HEK293 (cell line): Measurements from ENCODE around the gene KRTAP1-1.
"Not testable (repeated sequence)": the region's sequence is repeated elsewhere in the genome, so short reads cannot be mapped to it uniquely, and the experiment has no call there.

Source experiments
- CTCF ChIA-PET: fragments of 350-600 bp; formaldehyde crosslinking; extraction: SDS; loops from one replicate; lab custom pipeline; 2021; ENCODE audit warnings: antibody characterized with exemption; lab: Yijun Ruan, JAX
- POLR2A ChIA-PET: fragments of 300-600 bp; formaldehyde crosslinking; extraction: SDS; loops from one replicate; lab custom pipeline; 2020; ENCODE audit warnings: antibody characterized with exemption, inconsistent platforms; lab: Yijun Ruan, JAX
- H3K27ac ChIP-seq: fragments of 200-500 bp; sonication (Bioruptor generic); 2 replicates; pipeline ENCODE4 v1.5.1; 2014; ENCODE audit warnings: low read depth, low read length, control low read depth, inconsistent platforms; ENCODE audit errors: extremely low read depth
- H3K36me3 ChIP-seq, 2 experiments: fragments of 200-500 bp in 1 of 2; sonication (Bioruptor generic) in 1 of 2; 1 replicate in 1 of 2; 2 replicates in 1 of 2; pipeline ENCODE4 v1.5.1; 2014 to 2017; ENCODE audit warnings: inconsistent platforms in 2 of 2, low read length in 2 of 2; ENCODE audit not compliant: control insufficient read depth in 2 of 2, insufficient read depth in 1 of 2
- H3K4me1 ChIP-seq: fragments of 200-500 bp; sonication (Bioruptor generic); 2 replicates; pipeline ENCODE4 v1.5.1; 2014; ENCODE audit warnings: mild to moderate bottlenecking, low read length, inconsistent platforms; ENCODE audit not compliant: control insufficient read depth, insufficient read depth
- H3K4me3 ChIP-seq: 2 replicates; pipeline ENCODE4 v1.5.1; 2011; ENCODE audit warnings: low read depth, mild to moderate bottlenecking, control low read depth, low read length, moderate library complexity
- H3K9me3 ChIP-seq: fragments of 200-500 bp; sonication (Bioruptor generic); 2 replicates; pipeline ENCODE4 v1.5.1; 2014; ENCODE audit warnings: low read depth, low read length, inconsistent platforms; ENCODE audit not compliant: control insufficient read depth, insufficient read depth
- MZF1 ChIP-seq: fragments of 450-650 bp; formaldehyde crosslinking; IDR thresholded peaks from 2 replicates; pipeline ENCODE4 v1.5.1; 2017; ENCODE audit warnings: missing biosample characterization, missing genetic modification characterization, borderline replicate concordance
- PATZ1 ChIP-seq: fragments of 450-650 bp; formaldehyde crosslinking; IDR thresholded peaks from 2 replicates; pipeline ENCODE4 v1.5.1; 2016; ENCODE audit warnings: missing biosample characterization, missing genetic modification characterization
- ZBTB1 ChIP-seq: fragments of 450-650 bp; formaldehyde crosslinking; IDR thresholded peaks from 2 replicates; pipeline ENCODE4 v1.5.1; 2016; ENCODE audit warnings: missing biosample characterization, missing genetic modification characterization
- ZBTB44 ChIP-seq: fragments of 450-650 bp; IDR thresholded peaks from 2 replicates; pipeline ENCODE4 v1.5.1; 2018; ENCODE audit warnings: missing biosample characterization, mild to moderate bottlenecking, missing genetic modification characterization
- ZNF174 ChIP-seq: fragments of 450-650 bp; formaldehyde crosslinking; IDR thresholded peaks from 2 replicates; pipeline ENCODE4 v1.5.0; 2017; ENCODE audit warnings: missing biosample characterization, mild to moderate bottlenecking, missing genetic modification characterization
- ZNF473 ChIP-seq: fragments of 450-650 bp; formaldehyde crosslinking; IDR thresholded peaks from 2 replicates; pipeline ENCODE4 v1.5.1; 2017; ENCODE audit warnings: missing biosample characterization, missing genetic modification characterization
- ZNF510 ChIP-seq: fragments of 450-650 bp; formaldehyde crosslinking; IDR thresholded peaks from 2 replicates; pipeline ENCODE4 v1.5.1; 2018; ENCODE audit warnings: mild to moderate bottlenecking, missing genetic modification characterization, missing biosample characterization; ENCODE audit not compliant: insufficient replicate concordance
- ZNF518A ChIP-seq: fragments of 450-650 bp; formaldehyde crosslinking; conservative IDR thresholded peaks from 2 replicates; pipeline ENCODE4 v1.5.1; 2016; ENCODE audit warnings: low read depth, missing biosample characterization, missing genetic modification characterization
- ZNF571 ChIP-seq: fragments of 450-650 bp; formaldehyde crosslinking; IDR thresholded peaks from 2 replicates; pipeline ENCODE4 v1.5.0; 2017; ENCODE audit warnings: missing biosample characterization, missing genetic modification characterization
- ZNF692 ChIP-seq: fragments of 450-650 bp; formaldehyde crosslinking; IDR thresholded peaks from 2 replicates; pipeline ENCODE4 v1.5.1; 2016; ENCODE audit warnings: missing biosample characterization, missing genetic modification characterization

KRTAP1-1 gene

GRCh38 chr17:41037853-41038350 lies 3.3 kb downstream of the KRTAP1-1 start (continued):
- TF ChIP-seq PATZ1 (tag by site-specific recombination) (no peak), ZNF510 (tag by site-specific recombination) (no peak)

DNA sequence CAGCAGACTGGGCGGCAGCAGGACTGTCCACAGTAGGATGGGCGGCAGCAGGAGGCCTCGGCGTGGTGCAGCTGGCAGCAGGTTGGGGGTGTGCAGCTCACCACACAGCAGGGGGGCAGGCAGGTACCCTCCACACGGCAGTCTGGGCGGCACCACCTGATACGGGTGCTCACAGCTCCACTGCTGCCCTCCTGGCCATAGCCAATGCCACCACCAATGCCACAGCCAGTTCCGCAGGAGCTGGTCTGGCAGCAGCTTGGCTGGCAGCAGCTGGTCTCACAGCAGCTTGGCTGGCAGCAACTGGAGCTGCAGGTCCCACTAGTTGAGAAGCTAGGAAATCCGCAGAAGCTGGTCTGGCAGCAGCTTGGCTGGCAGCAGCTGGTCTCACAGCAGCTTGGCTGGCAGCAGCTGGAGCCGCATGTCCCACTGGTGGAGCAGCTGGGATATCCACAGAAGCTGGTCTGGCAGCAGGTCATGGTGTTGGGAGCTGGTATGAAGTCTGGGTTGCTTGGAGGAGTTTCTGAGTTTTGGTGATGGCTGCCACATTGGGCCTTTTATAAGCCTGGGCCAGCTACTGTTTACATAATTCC lies 6.8 kb downstream of the KRTAP1-1 start, which contains the start of gene KRTAP1-3:
Gene KRTAP1-3 (minus strand): TSS at position 529 of the 590 bp plus-strand sequence. CDS start 53 bp downstream, at position 476.
- H3K27ac ChIP-seq, H3K4me1 ChIP-seq, POLR2A ChIA-PET, CTCF ChIA-PET, H3K36me3 ChIP-seq, H3K4me3 ChIP-seq, H3K9me3 ChIP-seq: not testable (repeated sequence)

GRCh38 chr17:41029633-41030245 lies 11.5 kb downstream of the KRTAP1-1 start, which contains the start of gene KRTAP1-4:
TSS of gene KRTAP1-4 (minus strand) at chr17:41030195. CDS start at chr17:41030078, 117 bp downstream.
- CTCF ChIA-PET: interaction anchor here (0.5 to 1.4 kb wide), 4 partner anchors 9 to 633 kb away, joined by 3 to 4 read pairs (median 3); no protein-coding TSS in a partner anchor
- no peak for TF ChIP-seq ZNF174
- no peaks in the 10 kb centered on the region for H3K36me3 ChIP-seq
- no peak within 1 kb of the TSS for H3K4me3 ChIP-seq
- POLR2A ChIA-PET: no interaction called here
- H3K4me1 ChIP-seq: no peaks in the 10 kb centered on the region
- H3K9me3 ChIP-seq: no peaks in the 10 kb centered on the region
- H3K27ac ChIP-seq: no peak within 1 kb of the TSS

GRCh38 chr17:41026715-41027471 lies 14.4 kb downstream of the KRTAP1-1 start, which contains the start of gene KRTAP1-5:
TSS of gene KRTAP1-5 (minus strand) at chr17:41027208. CDS start at chr17:41027155, 53 bp downstream.
- Histone ChIP-seq H3K4me3 (no peak within 1 kb of the TSS), H3K9me3 (no peaks in the 10 kb centered on the region), H3K4me1 (no peaks in the 10 kb centered on the region), H3K27ac (no peak within 1 kb of the TSS), H3K36me3 (no peaks in the 10 kb centered on the region)
- ChIA-PET POLR2A (no interaction called here), CTCF (no interaction called here)
- no peak for TF ChIP-seq ZNF692 (tag by site-specific recombination)
- TF ChIP-seq ZBTB44: no peak
- TF ChIP-seq ZNF518A (tag by site-specific recombination): no peak
- TF ChIP-seq ZNF473 (tag by site-specific recombination): no peak
- no peak for TF ChIP-seq MZF1 (tag by site-specific recombination)
- TF ChIP-seq ZNF571 (tag by site-specific recombination): no peak
- no peak for TF ChIP-seq ZBTB1 (tag by site-specific recombination)
